PC-9 (cell line): ENCODE data around the gene CDK6. TPM values are rescaled to one million over a fixed set of nuclear protein-coding genes. Genes with fewer than 3 reads are reported as not detected.

Source experiments
- BruUV-seq: library from RNA; stranded (reverse); fragments of 400-500 nt; replicated peaks from 2 replicates; lab custom pipeline; 2021; lab: Mats Ljungman, UMichigan
- CTCF ChIA-PET: fragments of 300-600 bp; sonication (Branson Sonifier 250); formaldehyde crosslinking; loops from one replicate; lab custom pipeline; 2022; ENCODE audit warnings: antibody characterized with exemption; lab: Charles Lee
- POLR2A ChIA-PET: fragments of 300-600 bp; sonication (Branson Sonifier 250); formaldehyde crosslinking; loops from one replicate; lab custom pipeline; 2022; ENCODE audit warnings: antibody characterized with exemption; ENCODE audit not compliant: unreplicated experiment; lab: Charles Lee
- DNase-seq, 2 experiments: peaks; one replicate each; pipeline versions ENCODE4 v3.0.0 to v3.0.0-alpha.2; 2015 to 2022; ENCODE audit warnings: mixed read lengths in 1 of 2
- H2AFZ ChIP-seq: fragments of 200-600 bp; sonication (generic); 2 replicates; pipeline ENCODE4 v1.8.1; 2017; ENCODE audit warnings: antibody characterized with exemption
- H3F3A ChIP-seq: fragments of 200-600 bp; sonication (generic); 2 replicates; pipeline ENCODE4 v1.8.1; 2017; ENCODE audit warnings: antibody characterized with exemption, mild to moderate bottlenecking, low read depth; ENCODE audit not compliant: insufficient read depth
- H3K27ac ChIP-seq: fragments of 200-600 bp; sonication (generic); 2 replicates; pipeline ENCODE4 v1.6.1; 2016; ENCODE audit warnings: mixed run types
- H3K27me3 ChIP-seq: fragments of 200-600 bp; sonication (generic); 2 replicates; pipeline ENCODE4 v1.6.1; 2016; ENCODE audit warnings: low read depth, mixed run types; ENCODE audit not compliant: insufficient read depth
- H3K36me3 ChIP-seq: fragments of 200-600 bp; sonication (generic); 2 replicates; pipeline ENCODE4 v1.6.1; 2016; ENCODE audit warnings: low read depth, mixed run types
- H3K4me1 ChIP-seq: fragments of 200-600 bp; sonication (generic); replicated peaks from 2 replicates; pipeline ENCODE4 v1.6.1; 2016; ENCODE audit warnings: mixed run types; ENCODE audit not compliant: insufficient read depth
- H3K4me2 ChIP-seq: fragments of 200-600 bp; sonication (generic); 2 replicates; pipeline ENCODE4 v1.6.1; 2017; ENCODE audit warnings: mixed run types
- H3K4me3 ChIP-seq: fragments of 200-600 bp; sonication (generic); 2 replicates; pipeline ENCODE4 v1.6.1; 2016; ENCODE audit warnings: mixed run types
- H3K79me2 ChIP-seq: fragments of 200-600 bp; sonication (generic); 2 replicates; pipeline ENCODE4 v1.6.1; 2017; ENCODE audit warnings: low read depth, mixed run types
- H3K9me2 ChIP-seq: fragments of 200-600 bp; sonication (generic); 2 replicates; pipeline ENCODE4 v1.8.1; 2017; ENCODE audit warnings: mild to moderate bottlenecking; ENCODE audit not compliant: insufficient read depth
- H3K9me3 ChIP-seq: fragments of 200-600 bp; sonication (generic); 2 replicates; pipeline ENCODE4 v1.8.1; 2016; ENCODE audit warnings: low read depth; ENCODE audit not compliant: insufficient read depth
- H4K20me1 ChIP-seq: fragments of 200-600 bp; sonication (generic); 2 replicates; pipeline ENCODE4 v1.8.1; 2017; ENCODE audit not compliant: insufficient read depth
- EZH2 ChIP-seq: fragments of 200-600 bp; sonication (generic); IDR thresholded peaks from 2 replicates; pipeline ENCODE4 v1.8.0; 2017; ENCODE audit warnings: antibody characterized with exemption, low read depth
- intact Hi-C: fragments of 100-400 bp; cut with micrococcal nuclease; formaldehyde crosslinking; loops from one replicate; pipeline ENCODE4 v1.10.0; 2022; ENCODE audit not compliant: unreplicated experiment
- total RNA-seq: library from RNA; stranded (reverse); gene quantifications from 2 replicates; pipeline ENCODE4 v1.2.3, GENCODE V29; 2021
- TF ChIP-seq, protein P1 (sequence below): fragments of 200-600 bp; sonication (generic); conservative IDR thresholded peaks from 2 replicates; pipeline ENCODE4 v1.6.1; 2017; ENCODE audit warnings: mixed run types, antibody characterized with exemption, mild to moderate bottlenecking, moderate library complexity

The CDK6 gene
- total RNA-seq, 1 experiment from 2014 or later, result 49.5 TPM

DNA sequence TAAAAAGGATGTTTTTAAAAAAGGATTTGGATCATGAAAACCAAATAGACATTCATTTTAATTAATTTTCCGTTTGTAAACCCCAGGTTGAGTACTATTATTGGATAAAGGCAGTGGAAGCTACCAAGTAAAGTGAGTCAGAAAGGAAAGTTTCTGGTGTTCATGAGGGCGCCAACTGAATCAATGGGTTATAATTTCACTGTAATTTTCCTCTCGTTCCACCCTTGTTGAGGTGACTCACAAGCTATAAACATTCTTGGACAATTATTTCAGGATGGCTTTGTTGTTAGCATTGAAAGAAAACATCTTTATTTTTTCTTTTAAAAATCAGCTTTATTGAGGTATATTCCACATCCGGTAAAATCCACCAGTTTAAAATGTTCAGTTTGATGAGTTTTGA, 241.1 kb downstream of the CDK6 start:
- Histone ChIP-seq H3K27ac (no peak overlapping the region), H2AFZ (no peak overlapping the region), H3K27me3 (no peaks in the 10 kb centered on the region), H3K4me3 (no peak overlapping the region), H3K4me1 (peaks cover 4% of the 10 kb centered on the region; the same call in 1 of the 2 replicates), H3K79me2 (no peaks in the 10 kb centered on the region), H3K36me3 (no peaks in the 10 kb centered on the region), H3K9me2 (no peaks in the 10 kb centered on the region), H3K9me3 (no peaks in the 10 kb centered on the region), H4K20me1 (no peaks in the 10 kb centered on the region), H3K4me2 (peak overlapping the region; percentile 9; the same call in 1 of the 2 replicates), H3F3A (peaks cover 3% of the 10 kb centered on the region; the same call in 1 of the 2 replicates)
- DNase-seq, result peak in 1 of 2 experiments; percentile 65
- BruUV-seq, result no TSS peak
- CTCF ChIA-PET, result interaction anchor here (0.6 to 0.7 kb wide), 2 partner anchors 241 to 659 kb away, joined by 4 to 7 read pairs; partner anchors contain the start of gene CDK6
- intact Hi-C loops, result no loop called here
- no peak for TF ChIP-seq EZH2
- TF ChIP-seq, protein P1, sequence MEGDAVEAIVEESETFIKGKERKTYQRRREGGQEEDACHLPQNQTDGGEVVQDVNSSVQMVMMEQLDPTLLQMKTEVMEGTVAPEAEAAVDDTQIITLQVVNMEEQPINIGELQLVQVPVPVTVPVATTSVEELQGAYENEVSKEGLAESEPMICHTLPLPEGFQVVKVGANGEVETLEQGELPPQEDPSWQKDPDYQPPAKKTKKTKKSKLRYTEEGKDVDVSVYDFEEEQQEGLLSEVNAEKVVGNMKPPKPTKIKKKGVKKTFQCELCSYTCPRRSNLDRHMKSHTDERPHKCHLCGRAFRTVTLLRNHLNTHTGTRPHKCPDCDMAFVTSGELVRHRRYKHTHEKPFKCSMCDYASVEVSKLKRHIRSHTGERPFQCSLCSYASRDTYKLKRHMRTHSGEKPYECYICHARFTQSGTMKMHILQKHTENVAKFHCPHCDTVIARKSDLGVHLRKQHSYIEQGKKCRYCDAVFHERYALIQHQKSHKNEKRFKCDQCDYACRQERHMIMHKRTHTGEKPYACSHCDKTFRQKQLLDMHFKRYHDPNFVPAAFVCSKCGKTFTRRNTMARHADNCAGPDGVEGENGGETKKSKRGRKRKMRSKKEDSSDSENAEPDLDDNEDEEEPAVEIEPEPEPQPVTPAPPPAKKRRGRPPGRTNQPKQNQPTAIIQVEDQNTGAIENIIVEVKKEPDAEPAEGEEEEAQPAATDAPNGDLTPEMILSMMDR, result no peak
- POLR2A ChIA-PET, result interaction anchor here (0.7 kb wide), 1 partner anchor 147 kb away, joined by 38 read pairs; no protein-coding TSS in a partner anchor

DNA sequence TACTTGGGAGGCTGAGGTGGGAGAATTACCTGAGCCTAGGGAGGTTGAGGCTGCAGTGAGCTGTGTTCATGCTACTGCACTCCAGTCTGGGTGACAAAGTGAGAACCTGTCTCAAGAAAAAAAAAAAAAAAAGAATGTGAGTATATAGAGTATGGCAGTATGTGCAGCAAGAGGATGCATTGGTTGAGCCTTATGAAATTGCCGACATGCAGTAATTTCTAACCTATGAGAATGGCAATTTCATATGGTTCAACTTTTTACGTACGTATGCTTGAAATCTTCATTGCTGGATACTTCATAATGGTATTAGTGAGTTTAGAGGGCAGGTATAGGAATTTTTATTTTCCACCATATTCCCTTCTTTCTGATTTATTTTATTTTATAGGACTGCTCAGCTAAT, 241.6 kb downstream of the CDK6 start:
- intact Hi-C loops, result no loop called here
- Histone ChIP-seq H3K36me3 (no peaks in the 10 kb centered on the region), H3K4me3 (no peak overlapping the region), H3K27me3 (no peaks in the 10 kb centered on the region), H3K27ac (no peak overlapping the region), H3K4me2 (peak overlapping the region; percentile 9; the same call in 1 of the 2 replicates), H3K9me3 (no peaks in the 10 kb centered on the region), H3K9me2 (no peaks in the 10 kb centered on the region), H4K20me1 (no peaks in the 10 kb centered on the region), H3K79me2 (peaks cover 3% of the 10 kb centered on the region), H3F3A (peaks cover 3% of the 10 kb centered on the region; the same call in 1 of the 2 replicates), H2AFZ (no peak overlapping the region), H3K4me1 (peaks cover 4% of the 10 kb centered on the region; the same call in 1 of the 2 replicates)
- ChIA-PET POLR2A (interaction anchor here (0.6 kb wide), 1 partner anchor 15 kb away, joined by 4 read pairs; no protein-coding TSS in a partner anchor), CTCF (interaction anchor here (0.6 kb wide), 1 partner anchor 242 kb away, joined by 7 read pairs; the partner anchor contains the start of gene CDK6)
- BruUV-seq, result no TSS peak
- DNase-seq, result no peak
- no peak for TF ChIP-seq EZH2
- TF ChIP-seq, protein P1, result no peak

DNA sequence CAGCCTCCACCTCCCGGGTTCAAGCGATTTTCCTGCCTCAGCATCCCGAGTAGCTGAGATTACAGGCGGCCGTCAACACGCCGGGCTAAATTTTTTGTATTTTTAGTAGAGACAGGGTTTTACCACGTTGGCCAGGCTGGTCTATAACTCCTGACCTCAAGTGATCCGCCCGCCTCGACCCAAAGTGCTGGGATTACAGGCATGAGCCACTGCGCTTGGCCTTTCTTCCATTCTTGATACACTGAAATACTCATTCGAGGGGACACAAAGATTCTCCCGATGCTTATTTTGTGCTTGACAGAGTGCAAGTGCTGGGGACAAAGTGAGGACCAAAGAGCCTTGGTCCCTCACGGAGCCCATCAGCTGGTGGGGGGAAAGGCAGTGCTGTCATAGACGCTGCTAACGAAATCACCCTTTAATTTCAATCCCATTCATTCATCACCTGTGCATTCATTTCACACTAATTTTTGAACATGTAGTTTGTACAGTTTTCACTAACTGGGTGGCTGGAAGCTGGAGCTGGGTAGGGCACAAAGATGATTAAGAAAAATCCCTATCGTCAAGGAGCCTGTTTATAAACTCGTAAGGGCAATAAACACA, 245.6 kb downstream of the CDK6 start:
- BruUV-seq, result TSS peak; percentile 79
- POLR2A ChIA-PET, result interaction anchor here (1.3 kb wide), 1 partner anchor 62 kb away, joined by 3 read pairs; the partner anchor contains the start of gene RBM48

More for the DNA sequence above, 245.6 kb downstream of the CDK6 start:
- no peak for DNase-seq
- H3F3A ChIP-seq, result peaks cover 11% of the 10 kb centered on the region; the same call in 1 of the 2 replicates
- CTCF ChIA-PET, result no interaction called here
- peaks cover 21% of the 10 kb centered on the region for H3K4me1 ChIP-seq
- H2AFZ ChIP-seq, result no peak overlapping the region
- no peaks in the 10 kb centered on the region for H3K27me3 ChIP-seq
- H3K9me3 ChIP-seq, result no peaks in the 10 kb centered on the region
- no peak overlapping the region for H3K27ac ChIP-seq
- H3K4me3 ChIP-seq, result peak overlapping the region; percentile 72; the same call in 1 of the 2 replicates
- peak overlapping the region; percentile 94; the same call in 1 of the 2 replicates for H3K4me2 ChIP-seq
- peaks cover 11% of the 10 kb centered on the region; the same call in 1 of the 2 replicates for H3K36me3 ChIP-seq
- no peaks in the 10 kb centered on the region for H3K9me2 ChIP-seq
- H3K79me2 ChIP-seq, result peaks cover 42% of the 10 kb centered on the region
- H4K20me1 ChIP-seq, result peaks cover 27% of the 10 kb centered on the region
- intact Hi-C loops, result no loop called here
- TF ChIP-seq, protein P1, result no peak; the same call in 1 of the 2 replicates
